SK-N-SH (cell line): Measurements from ENCODE around the gene TBC1D3B.

Experiments
- EP300 ChIP-seq, 2 experiments: IDR thresholded peaks; 2 replicates each; pipeline versions ENCODE4 v1.4.0 to v1.6.1; 2012; ENCODE audit warnings: borderline replicate concordance in 1 of 2, low read depth in 1 of 2, low read length in 1 of 2
- TF ChIP-seq, protein P1 (sequence below): fragments of 200-600 bp; sonication (generic); IDR thresholded peaks from 2 replicates; pipeline ENCODE4 v1.6.1; 2017; ENCODE audit warnings: antibody characterized with exemption, mild to moderate bottlenecking, moderate library complexity

GRCh38 chr17:36213695-36214094 is 37.3 kb upstream of the TBC1D3B start:
- TF ChIP-seq, protein P1, sequence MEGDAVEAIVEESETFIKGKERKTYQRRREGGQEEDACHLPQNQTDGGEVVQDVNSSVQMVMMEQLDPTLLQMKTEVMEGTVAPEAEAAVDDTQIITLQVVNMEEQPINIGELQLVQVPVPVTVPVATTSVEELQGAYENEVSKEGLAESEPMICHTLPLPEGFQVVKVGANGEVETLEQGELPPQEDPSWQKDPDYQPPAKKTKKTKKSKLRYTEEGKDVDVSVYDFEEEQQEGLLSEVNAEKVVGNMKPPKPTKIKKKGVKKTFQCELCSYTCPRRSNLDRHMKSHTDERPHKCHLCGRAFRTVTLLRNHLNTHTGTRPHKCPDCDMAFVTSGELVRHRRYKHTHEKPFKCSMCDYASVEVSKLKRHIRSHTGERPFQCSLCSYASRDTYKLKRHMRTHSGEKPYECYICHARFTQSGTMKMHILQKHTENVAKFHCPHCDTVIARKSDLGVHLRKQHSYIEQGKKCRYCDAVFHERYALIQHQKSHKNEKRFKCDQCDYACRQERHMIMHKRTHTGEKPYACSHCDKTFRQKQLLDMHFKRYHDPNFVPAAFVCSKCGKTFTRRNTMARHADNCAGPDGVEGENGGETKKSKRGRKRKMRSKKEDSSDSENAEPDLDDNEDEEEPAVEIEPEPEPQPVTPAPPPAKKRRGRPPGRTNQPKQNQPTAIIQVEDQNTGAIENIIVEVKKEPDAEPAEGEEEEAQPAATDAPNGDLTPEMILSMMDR: no peak
- TF ChIP-seq EP300 (IDR thresholded peaks at IDR 0.05; ENCODE audit: borderline replicate concordance in 1 of 2, low read depth in 1 of 2, low read length in 1 of 2): no peak
